ENCODE results near the gene TSSC4. TPM values are rescaled to one million over a fixed set of nuclear protein-coding genes. Genes with fewer than 3 reads are reported as not detected.

The TSSC4 gene
- total RNA-seq, 4 donors from 2014 or later = 37.5 to 62.3 (median 45.1) TPM

DNA sequence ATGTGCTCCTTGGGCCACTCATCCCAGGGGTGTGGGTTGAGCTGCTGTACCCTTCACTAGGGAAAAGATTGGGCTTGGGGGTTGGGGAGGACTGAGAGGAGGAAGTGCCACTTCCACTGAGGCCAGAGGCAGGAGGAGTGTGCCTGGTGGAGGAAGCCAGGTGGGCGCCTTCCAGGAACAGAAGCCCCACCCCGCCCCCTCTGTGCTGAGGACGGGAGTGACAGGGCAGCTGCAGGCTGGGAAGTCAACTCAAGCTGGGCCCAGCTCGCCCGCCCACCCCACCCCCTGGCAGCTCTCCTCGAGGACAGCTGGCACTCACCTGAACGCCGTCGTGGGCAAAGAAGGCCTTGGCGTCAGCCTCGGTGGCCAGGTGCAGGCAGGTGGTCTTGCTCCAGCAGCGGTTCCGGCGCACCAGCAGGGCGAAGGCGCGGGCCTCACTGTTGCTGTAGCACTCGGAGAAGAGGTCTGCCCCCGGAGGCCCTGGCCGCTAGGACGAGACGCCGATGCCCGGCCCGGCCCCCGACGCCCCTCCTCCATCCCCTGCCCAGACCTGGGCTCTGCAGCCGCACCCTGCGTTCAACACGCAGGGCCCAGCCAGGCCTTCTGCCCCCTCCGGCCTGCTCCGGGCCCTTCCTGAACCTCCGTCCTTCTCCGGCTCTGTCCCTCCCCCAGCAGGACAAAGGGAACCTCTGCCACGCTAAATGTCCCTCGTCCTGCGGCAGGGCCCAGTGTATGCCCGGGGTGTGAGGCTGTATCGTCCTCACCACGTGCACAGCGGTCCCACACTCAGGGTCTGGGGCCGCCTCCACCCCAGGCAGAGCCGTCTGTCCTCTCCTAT lies 13.4 kb downstream of the TSSC4 start:
- WGBS, 2 donors = 87 to 91% methylated on average over 33 to 39 of the region's 43 CpGs

GRCh38 chr11:2414616-2415015 lies 14.1 kb downstream of the TSSC4 start:
- no peaks in the 10 kb centered on the region for H3K4me1 ChIP-seq
- H3K9me3 ChIP-seq = no peaks in the 10 kb centered on the region
- DNase-seq = no peak
- intact Hi-C loops (cut with DNase I) = no loop called here
- no peaks in the 10 kb centered on the region for H3K27me3 ChIP-seq
- TF ChIP-seq POLR2A (IDR thresholded peaks at IDR 0.05) = no peak
- no peak for TF ChIP-seq CTCF (IDR thresholded peaks at IDR 0.05)
- 90 to 96% methylated on average over 31 to 35 of the region's 35 CpGs for WGBS, 2 donors
- H3K27ac ChIP-seq = no peak overlapping the region
- H3K36me3 ChIP-seq = no peaks in the 10 kb centered on the region
- no peak overlapping the region for H3K4me3 ChIP-seq (replicated peaks in 1 of 3)

More for the DNA sequence above, 13.4 kb downstream of the TSSC4 start:
- H3K27ac ChIP-seq = no peak overlapping the region
- H3K4me1 ChIP-seq = no peaks in the 10 kb centered on the region
- H3K4me3 ChIP-seq (replicated peaks in 1 of 3) = no peak overlapping the region
- no peak for DNase-seq
- no peaks in the 10 kb centered on the region for H3K27me3 ChIP-seq
- H3K36me3 ChIP-seq = no peaks in the 10 kb centered on the region
- TF ChIP-seq POLR2A (IDR thresholded peaks at IDR 0.05) = no peak
- intact Hi-C loops (cut with DNase I) = no loop called here
- H3K9me3 ChIP-seq = no peaks in the 10 kb centered on the region

DNA sequence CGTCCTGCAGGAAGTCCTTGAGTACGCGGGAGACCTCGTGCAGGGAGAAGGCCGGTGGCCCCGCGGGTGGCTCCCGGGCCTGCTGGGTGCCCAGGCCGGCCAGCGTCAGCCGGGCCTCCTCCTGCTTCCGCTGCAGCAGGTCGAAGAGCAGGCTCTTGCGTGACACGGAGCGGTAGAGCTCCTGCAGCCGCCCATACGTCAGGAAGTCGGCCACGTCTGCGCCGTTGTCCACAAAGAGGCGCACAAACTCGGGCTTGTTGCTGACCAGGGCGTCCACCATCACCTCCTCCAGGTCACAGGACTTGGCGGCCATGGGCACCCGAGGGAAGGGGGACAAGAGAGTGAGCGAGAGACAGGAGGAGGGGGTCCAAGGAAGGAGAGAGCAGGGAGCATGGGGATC lies 14.6 kb downstream of the TSSC4 start:
- Histone ChIP-seq H3K27me3 (no peaks in the 10 kb centered on the region), H3K36me3 (no peaks in the 10 kb centered on the region), H3K27ac (no peak overlapping the region), H3K9me3 (no peaks in the 10 kb centered on the region), H3K4me3 (replicated peaks in 1 of 3) (no peak overlapping the region), H3K4me1 (peaks cover 0 to 5% of the 10 kb centered on the region in 2 donors)
- TF ChIP-seq CTCF (IDR thresholded peaks at IDR 0.05) (no peak), POLR2A (IDR thresholded peaks at IDR 0.05) (no peak)
- 86 to 93% methylated on average over 14 to 26 of the region's 28 CpGs for WGBS, 2 donors
- intact Hi-C loops (cut with DNase I) = no loop called here
- no peak for DNase-seq

- Histone ChIP-seq H3K4me3 (replicated peaks in 1 of 3) (no peak overlapping the region), H3K4me1 (peaks cover 0 to 11% of the 10 kb centered on the region in 2 donors), H3K27me3 (no peaks in the 10 kb centered on the region), H3K36me3 (no peaks in the 10 kb centered on the region), H3K27ac (no peak overlapping the region), H3K9me3 (no peaks in the 10 kb centered on the region)
- intact Hi-C loops (cut with DNase I) = no loop called here
- no peak for TF ChIP-seq CTCF (IDR thresholded peaks at IDR 0.05)
- TF ChIP-seq POLR2A (IDR thresholded peaks at IDR 0.05) = no peak
- 83 to 86% methylated on average over 17 to 21 of the region's 34 CpGs for WGBS, 2 donors
- no peak for DNase-seq
Observed at GRCh38 chr11:2415601-2416380, 15.2 kb downstream of the TSSC4 start.

GRCh38 chr11:2416765-2417164 lies 16.2 kb downstream of the TSSC4 start:
- H3K9me3 ChIP-seq = no peaks in the 10 kb centered on the region
- H3K27ac ChIP-seq = no peak overlapping the region
- no peaks in the 10 kb centered on the region for H3K36me3 ChIP-seq
- no peaks in the 10 kb centered on the region for H3K27me3 ChIP-seq
- peaks cover 0 to 13% of the 10 kb centered on the region in 2 donors for H3K4me1 ChIP-seq
- intact Hi-C loops (cut with DNase I) = no loop called here
- no peak for DNase-seq
- no peak for TF ChIP-seq CTCF (IDR thresholded peaks at IDR 0.05)
- TF ChIP-seq POLR2A (IDR thresholded peaks at IDR 0.05) = no peak
- no peak overlapping the region for H3K4me3 ChIP-seq (replicated peaks in 1 of 3)
- 81 to 88% methylated on average over 18 of the region's 18 CpGs for WGBS, 2 donors
